Measurements from ENCODE around the gene CLEC14A. TPM values are rescaled to one million over a fixed set of nuclear protein-coding genes. Genes with fewer than 3 reads are reported as not detected.
A peak's percentile ranks its signal among the peaks of the same experiment; 100 is the strongest.

Gene CLEC14A
- total and polyA plus RNA-seq, 9 donors = 19.5 to 29.9 (median 27.3) TPM

GRCh38 chr14:38221077-38221476 is 34.8 kb downstream of the CLEC14A start:
- H3K9me3 ChIP-seq (replicated peaks; ENCODE audit: control insufficient read depth, low read depth, low read length) = no peaks in the 10 kb centered on the region
- no peak overlapping the region for H3K27ac ChIP-seq (ENCODE audit: low read length)
- no peaks in the 10 kb centered on the region for H3K27me3 ChIP-seq (ENCODE audit: control insufficient read depth, insufficient read depth, low read length)
- H3K36me3 ChIP-seq (ENCODE audit: control insufficient read depth, insufficient read depth, low read length) = no peaks in the 10 kb centered on the region
- H3K4me1 ChIP-seq (ENCODE audit: control insufficient read depth, insufficient read depth, low read length) = no peaks in the 10 kb centered on the region
- WGBS (ENCODE audit: insufficient coverage) = no CpG with 5 or more reads among the region's 3 CpGs
- DNase-seq = no peak
- no peak overlapping the region for H3K4me3 ChIP-seq (ENCODE audit: low read length)

GRCh38 chr14:38217553-38217952 is 38.3 kb downstream of the CLEC14A start:
- no peak for DNase-seq
- Histone ChIP-seq H3K4me1 (ENCODE audit: control insufficient read depth, insufficient read depth, low read length) (no peaks in the 10 kb centered on the region), H3K27me3 (ENCODE audit: control insufficient read depth, insufficient read depth, low read length) (peaks cover 3% of the 10 kb centered on the region), H3K9me3 (replicated peaks; ENCODE audit: control insufficient read depth, low read depth, low read length) (no peaks in the 10 kb centered on the region), H3K4me3 (ENCODE audit: low read length) (no peak overlapping the region), H3K27ac (ENCODE audit: low read length) (no peak overlapping the region), H3K36me3 (ENCODE audit: control insufficient read depth, insufficient read depth, low read length) (no peaks in the 10 kb centered on the region)
- WGBS (ENCODE audit: insufficient coverage) = no CpG with 5 or more reads among the region's 2 CpGs

- H3K36me3 ChIP-seq (ENCODE audit: control insufficient read depth, insufficient read depth, low read length) = no peaks in the 10 kb centered on the region
Observed at GRCh38 chr14:38213001-38213400, 42.9 kb downstream of the CLEC14A start.

GRCh38 chr14:38212111-38212510 is 43.8 kb downstream of the CLEC14A start:
- Histone ChIP-seq H3K4me1 (ENCODE audit: control insufficient read depth, insufficient read depth, low read length) (peaks cover 31% of the 10 kb centered on the region), H3K27ac (ENCODE audit: low read length) (no peak overlapping the region), H3K36me3 (ENCODE audit: control insufficient read depth, insufficient read depth, low read length) (no peaks in the 10 kb centered on the region), H3K4me3 (ENCODE audit: low read length) (no peak overlapping the region), H3K27me3 (ENCODE audit: control insufficient read depth, insufficient read depth, low read length) (peaks cover 55% of the 10 kb centered on the region), H3K9me3 (replicated peaks; ENCODE audit: control insufficient read depth, low read depth, low read length) (no peaks in the 10 kb centered on the region)
- DNase-seq = no peak

More at GRCh38 chr14:38213001-38213400, 42.9 kb downstream of the CLEC14A start:
- Histone ChIP-seq H3K4me3 (ENCODE audit: low read length) (no peak overlapping the region), H3K9me3 (replicated peaks; ENCODE audit: control insufficient read depth, low read depth, low read length) (no peaks in the 10 kb centered on the region), H3K27ac (ENCODE audit: low read length) (no peak overlapping the region), H3K4me1 (ENCODE audit: control insufficient read depth, insufficient read depth, low read length) (peaks cover 28% of the 10 kb centered on the region), H3K27me3 (ENCODE audit: control insufficient read depth, insufficient read depth, low read length) (peaks cover 47% of the 10 kb centered on the region)
- no peak for DNase-seq
- WGBS (ENCODE audit: insufficient coverage) = no CpG with 5 or more reads among the region's 2 CpGs

GRCh38 chr14:38211255-38211735 is 44.6 kb downstream of the CLEC14A start:
- Histone ChIP-seq H3K9me3 (replicated peaks; ENCODE audit: control insufficient read depth, low read depth, low read length) (no peaks in the 10 kb centered on the region), H3K36me3 (ENCODE audit: control insufficient read depth, insufficient read depth, low read length) (no peaks in the 10 kb centered on the region), H3K4me3 (ENCODE audit: low read length) (no peak overlapping the region), H3K27me3 (ENCODE audit: control insufficient read depth, insufficient read depth, low read length) (peaks cover 55% of the 10 kb centered on the region), H3K27ac (ENCODE audit: low read length) (no peak overlapping the region), H3K4me1 (ENCODE audit: control insufficient read depth, insufficient read depth, low read length) (peaks cover 31% of the 10 kb centered on the region)
- WGBS (ENCODE audit: insufficient coverage) = 3% methylated on average over 21 of the region's 34 CpGs
- DNase-seq = no peak

GRCh38 chr14:38210587-38211216 is 45.2 kb downstream of the CLEC14A start:
- no peaks in the 10 kb centered on the region for H3K9me3 ChIP-seq (replicated peaks; ENCODE audit: control insufficient read depth, low read depth, low read length)
- peak; percentile 30 for DNase-seq
- no peaks in the 10 kb centered on the region for H3K36me3 ChIP-seq (ENCODE audit: control insufficient read depth, insufficient read depth, low read length)
- H3K27ac ChIP-seq (ENCODE audit: low read length) = no peak overlapping the region
- peaks cover 31% of the 10 kb centered on the region for H3K4me1 ChIP-seq (ENCODE audit: control insufficient read depth, insufficient read depth, low read length)
- peaks cover 55% of the 10 kb centered on the region for H3K27me3 ChIP-seq (ENCODE audit: control insufficient read depth, insufficient read depth, low read length)
- WGBS (ENCODE audit: insufficient coverage) = 2% methylated on average over 27 of the region's 29 CpGs
- H3K4me3 ChIP-seq (ENCODE audit: low read length) = peak overlapping the region; percentile 20

GRCh38 chr14:38209572-38210557 is 46.0 kb downstream of the CLEC14A start:
- DNase-seq = no peak
- 4% methylated on average over 62 of the region's 69 CpGs for WGBS (ENCODE audit: insufficient coverage)
- H3K27ac ChIP-seq (ENCODE audit: low read length) = no peak overlapping the region
- H3K4me1 ChIP-seq (ENCODE audit: control insufficient read depth, insufficient read depth, low read length) = peaks cover 31% of the 10 kb centered on the region
- no peaks in the 10 kb centered on the region for H3K36me3 ChIP-seq (ENCODE audit: control insufficient read depth, insufficient read depth, low read length)
- H3K9me3 ChIP-seq (replicated peaks; ENCODE audit: control insufficient read depth, low read depth, low read length) = no peaks in the 10 kb centered on the region
- no peak overlapping the region for H3K4me3 ChIP-seq (ENCODE audit: low read length)
- H3K27me3 ChIP-seq (ENCODE audit: control insufficient read depth, insufficient read depth, low read length) = peaks cover 55% of the 10 kb centered on the region

GRCh38 chr14:38208618-38209562 is 47.0 kb downstream of the CLEC14A start:
- no peak for DNase-seq
- peaks cover 31% of the 10 kb centered on the region for H3K4me1 ChIP-seq (ENCODE audit: control insufficient read depth, insufficient read depth, low read length)
- H3K9me3 ChIP-seq (replicated peaks; ENCODE audit: control insufficient read depth, low read depth, low read length) = no peaks in the 10 kb centered on the region
- H3K27me3 ChIP-seq (ENCODE audit: control insufficient read depth, insufficient read depth, low read length) = peaks cover 52% of the 10 kb centered on the region
- WGBS (ENCODE audit: insufficient coverage) = under 1% methylated on average over 41 of the region's 59 CpGs
- H3K36me3 ChIP-seq (ENCODE audit: control insufficient read depth, insufficient read depth, low read length) = no peaks in the 10 kb centered on the region
- no peak overlapping the region for H3K27ac ChIP-seq (ENCODE audit: low read length)
- no peak overlapping the region for H3K4me3 ChIP-seq (ENCODE audit: low read length)

- no peak within 1 kb of the TSS for H3K27ac ChIP-seq (ENCODE audit: low read length)
- WGBS (ENCODE audit: insufficient coverage) = 1% methylated on average over 39 of the region's 49 CpGs
- H3K4me1 ChIP-seq (ENCODE audit: control insufficient read depth, insufficient read depth, low read length) = peaks cover 31% of the 10 kb centered on the region
Observed at GRCh38 chr14:38207736-38208617, 47.9 kb downstream of the CLEC14A start, which contains the start of gene SSTR1. SSTR1 (plus strand) TSS chr14:38207904; CDS start chr14:38209390, 1,486 bp downstream.

More at GRCh38 chr14:38207736-38208617, 47.9 kb downstream of the CLEC14A start, which contains the start of gene SSTR1:
- Histone ChIP-seq H3K9me3 (replicated peaks; ENCODE audit: control insufficient read depth, low read depth, low read length) (no peaks in the 10 kb centered on the region), H3K27me3 (ENCODE audit: control insufficient read depth, insufficient read depth, low read length) (peaks cover 52% of the 10 kb centered on the region), H3K36me3 (ENCODE audit: control insufficient read depth, insufficient read depth, low read length) (no peaks in the 10 kb centered on the region), H3K4me3 (ENCODE audit: low read length) (peak within 1 kb of the TSS; percentile 15)
- DNase-seq = no peak

Measured in muscle of leg (tissue), 11 donors.